ENCODE measurements around the gene ASPHD1.

GRCh38 chr16:29898135-29898803, 2.0 kb upstream of the ASPHD1 start:
- TF ChIP-seq CTCF (IDR thresholded peaks at IDR 0.05) (no peak), POLR2A (IDR thresholded peaks at IDR 0.05) (no peak)
